ENCODE results near the gene CHD1L.

GRCh38 chr1:147238053-147238902 is 4.2 kb upstream of the CHD1L start:
- TF ChIP-seq CTCF (conservative IDR thresholded peaks at IDR 0.05; ENCODE audit: low read length) (no peak), EZH2phosphoT487 (IDR thresholded peaks at IDR 0.05; ENCODE audit: borderline replicate concordance) (no peak)

Data from Loucy (cell line).